HepG2 (cell line): ENCODE data around the gene AMOTL2. TPM values are rescaled to one million over a fixed set of nuclear protein-coding genes. Genes with fewer than 3 reads are reported as not detected.
A peak's percentile ranks its signal among the peaks of the same experiment; 100 is the strongest.

ENCODE experiments used
- ATAC-seq: fragments of 200-7000 bp; cut with Tn5 transposase; 3 replicates; pipeline ENCODE4 v1.9.1; 2020; ENCODE audit warnings: mild to moderate bottlenecking, moderate library complexity
- BruUV-seq: library from RNA; stranded (reverse); fragments of 400-500 nt; replicated peaks from 2 replicates; lab custom pipeline; 2021; lab: Mats Ljungman, UMichigan
- CTCF ChIA-PET: fragments of 300-600 bp; formaldehyde crosslinking; extraction: SDS; loops from one replicate; lab custom pipeline; 2021; ENCODE audit warnings: low total read pairs, inconsistent platforms, low intra/inter-chr PET ratio; lab: Yijun Ruan, JAX
- POLR2A ChIA-PET: fragments of 350-600 bp; sonication (Branson Sonifier 250); formaldehyde crosslinking; loops from one replicate; lab custom pipeline; 2020; ENCODE audit warnings: antibody characterized with exemption, inconsistent platforms; lab: Yijun Ruan, JAX
- DNase-seq: peaks from one replicate; pipeline ENCODE4 v3.0.0-alpha.2; 2015; ENCODE audit warnings: low spot score
- FAIRE-seq: peaks from 3 replicates; lab custom pipeline; 2011; peaks lifted over from hg19 to GRCh38; lab: Jason Lieb, UNC
- H2AFZ ChIP-seq: one replicate; pipeline ENCODE4 v1.6.1; 2011; ENCODE audit warnings: low read length, inconsistent platforms
- H3K27ac ChIP-seq: fragments of 300-600 bp; 3 replicates; pipeline ENCODE4 v1.8.0; 2011; ENCODE audit warnings: mixed run types, mild to moderate bottlenecking, mixed read lengths, low read length, inconsistent platforms; ENCODE audit not compliant: insufficient read depth; ENCODE audit errors: extremely low read length
- H3K27me3 ChIP-seq, 2 experiments: fragments of 200-600 bp in 1 of 2; 2 replicates in 1 of 2; 3 replicates in 1 of 2; pipeline versions ENCODE4 v1.6.0 to v1.8.0; 2011; ENCODE audit warnings: low read length in 2 of 2, mild to moderate bottlenecking in 2 of 2, moderate library complexity in 2 of 2, inconsistent platforms in 1 of 2; ENCODE audit not compliant: insufficient read depth in 2 of 2, control insufficient read depth in 1 of 2
- H3K36me3 ChIP-seq, 2 experiments: fragments of 200-600 bp in 1 of 2; replicated peaks in 1 of 2; 2 replicates in 1 of 2; 3 replicates in 1 of 2; pipeline versions ENCODE4 v1.5.1 to v1.8.0; 2011; ENCODE audit warnings: low read length in 2 of 2, inconsistent platforms in 1 of 2; ENCODE audit not compliant: insufficient read depth in 2 of 2, control insufficient read depth in 1 of 2
- H3K4me1 ChIP-seq: 2 replicates; pipeline ENCODE4 v1.5.1; 2012; ENCODE audit warnings: low read length, inconsistent platforms; ENCODE audit not compliant: insufficient read depth
- H3K4me2 ChIP-seq: 2 replicates; pipeline ENCODE4 v1.6.0; 2011; ENCODE audit warnings: low read depth, low read length, inconsistent platforms
- H3K4me3 ChIP-seq, 3 experiments: fragments of 200-600 bp in 1 of 3; sonication (generic), shearing (Covaris generic) in 1 of 3; replicated peaks in 1 of 3; 2 replicates each; pipeline ENCODE4 v1.5.1; 2011 to 2016; ENCODE audit warnings: low read length in 3 of 3, inconsistent platforms in 2 of 3, low read depth in 2 of 3, mild to moderate bottlenecking in 2 of 3, control low read depth in 1 of 3, mixed read lengths in 1 of 3; ENCODE audit not compliant: insufficient read depth in 1 of 3
- H3K79me2 ChIP-seq: one replicate; pipeline ENCODE4 v1.6.1; 2011; ENCODE audit warnings: low read length, inconsistent platforms; ENCODE audit not compliant: insufficient read depth
- H3K9ac ChIP-seq: 2 replicates; pipeline ENCODE4 v1.6.0; 2011; ENCODE audit warnings: mild to moderate bottlenecking, low read depth, low read length, inconsistent platforms; ENCODE audit not compliant: insufficient read depth
- H3K9me3 ChIP-seq: 2 replicates; pipeline ENCODE4 v1.5.1; 2012; ENCODE audit warnings: mild to moderate bottlenecking, low read length
- H4K20me1 ChIP-seq: 2 replicates; pipeline ENCODE4 v1.6.0; 2011; ENCODE audit warnings: inconsistent platforms, mild to moderate bottlenecking, low read length, moderate library complexity; ENCODE audit not compliant: insufficient read depth
- CBFB ChIP-seq: sonication (generic); formaldehyde crosslinking; IDR thresholded peaks from 2 replicates; pipeline ENCODE4 v1.4.0; 2020; ENCODE audit warnings: missing genetic modification reagents
- CCAR2 ChIP-seq: fragments of 200-400 bp; formaldehyde crosslinking; optimal IDR thresholded peaks from 2 replicates; pipeline ENCODE3; 2018; ENCODE audit warnings: low read depth, mild to moderate bottlenecking, low read length, moderate library complexity
- FOSL2 ChIP-seq: sonication (generic); formaldehyde crosslinking; IDR thresholded peaks from 2 replicates; pipeline ENCODE4 v1.4.0; 2020; ENCODE audit warnings: missing genetic modification reagents
- FOXM1 ChIP-seq: sonication (generic); formaldehyde crosslinking; IDR thresholded peaks from 2 replicates; pipeline ENCODE4 v1.5.0; 2020; ENCODE audit warnings: missing genetic modification reagents
- PAX8 ChIP-seq: sonication (generic); formaldehyde crosslinking; IDR thresholded peaks from 2 replicates; pipeline ENCODE4 v1.8.0; 2022; ENCODE audit warnings: mild to moderate bottlenecking, missing genetic modification reagents, borderline replicate concordance
- POLR2A ChIP-seq, 2 experiments: IDR thresholded peaks; 2 replicates each; pipeline ENCODE4 v1.6.1; 2011; ENCODE audit warnings: low read depth in 2 of 2, low read length in 2 of 2, mild to moderate bottlenecking in 1 of 2, moderate library complexity in 1 of 2; ENCODE audit not compliant: insufficient read depth in 1 of 2
- RBM39 ChIP-seq: fragments of 200-400 bp; formaldehyde crosslinking; IDR thresholded peaks from one replicate; pipeline ENCODE4 v1.6.1; 2018; ENCODE audit warnings: antibody characterized with exemption, mild to moderate bottlenecking, low read depth, low read length; ENCODE audit not compliant: poor library complexity, severe bottlenecking
- YEATS4 ChIP-seq: sonication (generic); formaldehyde crosslinking; IDR thresholded peaks from 2 replicates; pipeline ENCODE4 v1.4.0; 2020; ENCODE audit warnings: missing genetic modification reagents, borderline replicate concordance
- ZBTB20 ChIP-seq: sonication (generic); formaldehyde crosslinking; IDR thresholded peaks from 2 replicates; pipeline ENCODE4 v1.8.1; 2023; ENCODE audit warnings: missing genetic modification reagents, low read depth, mild to moderate bottlenecking, borderline replicate concordance
- ZNF331 ChIP-seq: sonication (generic); formaldehyde crosslinking; IDR thresholded peaks from 2 replicates; pipeline ENCODE4 v1.4.0; 2020; ENCODE audit warnings: missing genetic modification reagents
- ZNF674 ChIP-seq: sonication (generic); formaldehyde crosslinking; IDR thresholded peaks from 2 replicates; pipeline ENCODE4 v1.5.0; 2020; ENCODE audit warnings: low read depth, mild to moderate bottlenecking, missing genetic modification reagents
- ZNF713 ChIP-seq: sonication (generic); formaldehyde crosslinking; IDR thresholded peaks from 2 replicates; pipeline ENCODE4 v1.4.0; 2020; ENCODE audit warnings: mild to moderate bottlenecking, missing genetic modification reagents
- ZSCAN12 ChIP-seq: sonication (generic); formaldehyde crosslinking; IDR thresholded peaks from 2 replicates; pipeline ENCODE4 v1.9.0; 2021; ENCODE audit warnings: mild to moderate bottlenecking, missing genetic modification reagents
- WGBS: methylation state at CpG from one replicate; pipeline ENCODE4 v1.1.6; 2017; ENCODE audit warnings: low lambda C conversion rate; 5-methylcytosine and 5-hydroxymethylcytosine counted together
- in situ Hi-C: cut with HindIII; loops from 2 replicates; pipeline ENCODE4 v1.10.0; 2017; ENCODE audit warnings: low pct_unique_long_range_greater_than_20kb; ENCODE audit not compliant: extremely low pct_ligation_motif_present
- intact Hi-C: fragments of 100-400 bp; cut with micrococcal nuclease; formaldehyde crosslinking; loops from one replicate; pipeline ENCODE4 v1.10.0; 2022; ENCODE audit not compliant: unreplicated experiment
- polyA plus RNA-seq, 8 experiments: library from polyadenylated mRNA; depleted of rRNA in 3 of 8; stranded (reverse) in 7 of 8; unstranded in 1 of 8; fragments of >200 nt; fragmentation: Illumina TruSeq in 4 of 8; extraction: Trizol in 4 of 8; gene quantifications; 2 replicates each; pipeline versions ENCODE4 v1.2.1 to v1.2.3, GENCODE V29; 2011 to 2016; ENCODE audit warnings: low read depth in 4 of 8, missing spikeins in 1 of 8, mixed read lengths in 1 of 8; ENCODE audit not compliant: insufficient read depth in 1 of 8
- total RNA-seq, 5 experiments: library from RNA; depleted of rRNA; stranded (reverse); fragments of >200 nt; fragmentation: Illumina TruSeq; extraction: Trizol; gene quantifications; 2 replicates each; pipeline ENCODE4 v1.2.3, GENCODE V29; 2016; ENCODE audit warnings: low read depth in 1 of 5
- TF ChIP-seq, protein P1 (sequence below): sonication (generic); formaldehyde crosslinking; IDR thresholded peaks from 2 replicates; pipeline ENCODE4 v1.9.0; 2021; ENCODE audit warnings: missing genetic modification reagents, borderline replicate concordance

The AMOTL2 gene
- total and polyA plus RNA-seq, 2 of the 13 experiments (the other 11 are each of a cell fraction or from before 2014, with no cell fraction given), result 17.3 to 18.5 TPM

DNA sequence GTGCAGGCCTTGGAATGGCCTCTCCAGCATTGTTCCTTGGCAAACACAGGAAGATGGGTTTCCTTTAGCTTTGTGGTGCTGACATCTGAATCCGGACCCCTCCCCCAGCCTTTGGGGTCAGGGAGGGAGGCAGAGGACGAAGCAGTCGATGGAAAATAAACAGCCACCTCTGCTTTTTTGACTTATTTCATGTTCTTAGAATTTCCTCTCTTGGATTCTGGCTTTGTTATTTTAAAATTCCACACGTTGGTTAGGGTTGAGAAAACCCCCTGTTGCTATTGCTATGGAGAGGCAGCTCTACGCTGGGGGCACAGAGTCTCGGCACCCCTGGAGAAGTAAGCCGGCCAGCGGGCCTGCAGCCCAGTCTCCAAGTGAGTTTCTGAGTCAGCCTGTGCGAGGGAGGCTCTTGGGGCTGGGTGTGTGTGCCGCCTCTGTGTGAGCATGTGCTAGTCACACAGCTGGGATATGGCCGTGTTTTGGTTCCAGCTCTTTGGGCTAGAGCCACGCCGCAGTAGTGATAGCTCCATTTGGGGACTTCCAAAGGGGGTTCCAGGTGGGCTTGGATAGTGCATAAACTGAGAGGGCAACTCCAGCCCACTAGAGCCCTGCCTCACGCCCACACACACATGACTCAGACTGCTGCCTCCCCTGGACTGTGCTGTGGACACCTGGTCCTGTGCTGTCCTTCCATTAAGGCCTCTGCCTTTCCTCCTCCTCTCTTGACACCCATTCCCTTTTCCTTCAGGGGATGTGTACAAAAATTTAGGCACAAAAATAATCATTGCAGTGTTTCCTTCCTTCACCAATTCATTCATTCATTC is 58.8 kb downstream of the AMOTL2 start:
- DNase-seq, result no peak
- H3K4me1 ChIP-seq, result peaks cover 54% of the 10 kb centered on the region
- in situ Hi-C loops (no loop called here), intact Hi-C loops (no loop called here)
- H3K27me3 ChIP-seq, result no peaks in the 10 kb centered on the region; a peak in 1 of 5 replicates
- H3K4me2 ChIP-seq, result no peak overlapping the region
- BruUV-seq, result no TSS peak
- H2AFZ ChIP-seq, result no peak overlapping the region
- ChIA-PET CTCF (no interaction called here), POLR2A (interaction anchor here (1.2 to 2.9 kb wide), 4 partner anchors 38 to 62 kb away, joined by 3 to 24 read pairs (median 18); partner anchors contain the start of gene AMOTL2)
- H3K36me3 ChIP-seq, result no peaks in the 10 kb centered on the region
- WGBS, result 90% methylated on average over 10 of the region's 14 CpGs
- H3K4me3 ChIP-seq, result no peak overlapping the region
- TF ChIP-seq FOSL2 (CRISPR knock-in tag), result peak; percentile 37
- no peak for TF ChIP-seq POLR2A (IDR thresholded peaks at IDR 0.05; ENCODE audit: insufficient read depth in 1 of 2, low read depth in 2 of 2, low read length in 2 of 2)
- FAIRE-seq, result no peak
- ATAC-seq, result no peak
- no peaks in the 10 kb centered on the region for H4K20me1 ChIP-seq
- no peaks in the 10 kb centered on the region for H3K9me3 ChIP-seq
- no peak overlapping the region for H3K9ac ChIP-seq
- H3K79me2 ChIP-seq, result no peaks in the 10 kb centered on the region
- H3K27ac ChIP-seq, result no peak overlapping the region

DNA sequence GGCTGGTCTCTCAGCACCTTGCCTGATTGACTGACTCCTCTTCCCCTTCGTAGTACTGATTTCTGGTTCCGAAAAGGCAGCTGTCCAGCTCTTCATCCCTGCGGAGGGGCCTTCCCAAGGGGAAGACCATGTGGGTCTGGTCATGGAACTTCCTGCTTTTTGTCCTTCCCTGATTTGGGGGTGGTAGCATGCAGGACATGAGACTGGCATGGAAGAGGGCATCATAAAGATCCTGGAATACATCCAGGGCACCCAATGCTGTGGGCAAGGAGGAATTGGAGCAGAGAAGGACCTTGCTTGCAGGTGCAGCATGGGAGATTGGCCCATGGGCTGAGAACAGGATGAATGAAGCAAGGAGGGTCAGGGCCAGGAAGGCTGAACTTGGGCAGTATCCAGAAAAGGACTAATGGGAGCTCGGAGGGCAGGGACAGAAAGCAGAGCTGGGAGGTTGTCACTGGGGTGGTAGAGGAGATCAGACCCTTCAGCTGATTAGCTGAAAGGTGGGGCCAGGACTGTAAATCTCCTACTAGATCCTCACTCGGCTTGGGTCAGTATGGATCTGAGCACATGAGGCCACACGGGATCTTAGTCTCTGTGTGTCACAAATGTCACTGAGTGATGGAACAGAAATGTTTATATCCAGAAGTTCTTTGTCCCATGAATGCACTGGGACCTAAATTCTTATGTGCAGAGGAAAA is 59.5 kb downstream of the AMOTL2 start:
- CTCF ChIA-PET, result no interaction called here
- H3K79me2 ChIP-seq, result no peaks in the 10 kb centered on the region
- H3K9ac ChIP-seq, result no peak overlapping the region
- FAIRE-seq (no peak), DNase-seq (no peak), ATAC-seq (no peak)
- in situ Hi-C loops (loop anchor here (5.0 kb wide), 1 partner anchor 58 kb away; the partner anchor contains the start of gene AMOTL2), intact Hi-C loops (no loop called here)
- no TSS peak for BruUV-seq
- no peak overlapping the region for H3K4me2 ChIP-seq
- H3K4me1 ChIP-seq, result peaks cover 61% of the 10 kb centered on the region
- H4K20me1 ChIP-seq, result no peaks in the 10 kb centered on the region
- no peaks in the 10 kb centered on the region; a peak in 1 of 5 replicates for H3K27me3 ChIP-seq
- POLR2A ChIA-PET, result interaction anchor here (1.2 to 2.9 kb wide), 9 partner anchors 12 to 112 kb away, joined by 3 to 24 read pairs (median 9); partner anchors contain the start of gene AMOTL2
- H3K9me3 ChIP-seq, result no peaks in the 10 kb centered on the region
- no peaks in the 10 kb centered on the region for H3K36me3 ChIP-seq
- H3K4me3 ChIP-seq, result no peak overlapping the region
- WGBS, result 76% methylated on average over 5 of the region's 6 CpGs
- H2AFZ ChIP-seq, result no peak overlapping the region
- no peak overlapping the region for H3K27ac ChIP-seq
- no peak for TF ChIP-seq RBM39
- no peak for TF ChIP-seq YEATS4
- TF ChIP-seq ZNF713, result no peak
- TF ChIP-seq ZSCAN12 (CRISPR knock-in tag), result no peak
- TF ChIP-seq ZNF674, result no peak
- TF ChIP-seq ZBTB20 (CRISPR knock-in tag), result no peak
- TF ChIP-seq ZNF331 (CRISPR knock-in tag), result no peak
- no peak for TF ChIP-seq PAX8 (CRISPR knock-in tag)
- no peak for TF ChIP-seq CBFB (CRISPR knock-in tag)
- TF ChIP-seq, protein P1, sequence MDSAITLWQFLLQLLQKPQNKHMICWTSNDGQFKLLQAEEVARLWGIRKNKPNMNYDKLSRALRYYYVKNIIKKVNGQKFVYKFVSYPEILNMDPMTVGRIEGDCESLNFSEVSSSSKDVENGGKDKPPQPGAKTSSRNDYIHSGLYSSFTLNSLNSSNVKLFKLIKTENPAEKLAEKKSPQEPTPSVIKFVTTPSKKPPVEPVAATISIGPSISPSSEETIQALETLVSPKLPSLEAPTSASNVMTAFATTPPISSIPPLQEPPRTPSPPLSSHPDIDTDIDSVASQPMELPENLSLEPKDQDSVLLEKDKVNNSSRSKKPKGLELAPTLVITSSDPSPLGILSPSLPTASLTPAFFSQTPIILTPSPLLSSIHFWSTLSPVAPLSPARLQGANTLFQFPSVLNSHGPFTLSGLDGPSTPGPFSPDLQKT (CRISPR knock-in tag), result no peak
- TF ChIP-seq CCAR2, result no peak
- TF ChIP-seq FOXM1 (CRISPR knock-in tag), result no peak
